ENCODE measurements around the gene IL2RA. TPM values are rescaled to one million over a fixed set of nuclear protein-coding genes. Genes with fewer than 3 reads are reported as not detected.

Gene IL2RA
- total and polyA plus RNA-seq, 10 donors = 3.5 to 78.7 (median 15.4) TPM

DNA sequence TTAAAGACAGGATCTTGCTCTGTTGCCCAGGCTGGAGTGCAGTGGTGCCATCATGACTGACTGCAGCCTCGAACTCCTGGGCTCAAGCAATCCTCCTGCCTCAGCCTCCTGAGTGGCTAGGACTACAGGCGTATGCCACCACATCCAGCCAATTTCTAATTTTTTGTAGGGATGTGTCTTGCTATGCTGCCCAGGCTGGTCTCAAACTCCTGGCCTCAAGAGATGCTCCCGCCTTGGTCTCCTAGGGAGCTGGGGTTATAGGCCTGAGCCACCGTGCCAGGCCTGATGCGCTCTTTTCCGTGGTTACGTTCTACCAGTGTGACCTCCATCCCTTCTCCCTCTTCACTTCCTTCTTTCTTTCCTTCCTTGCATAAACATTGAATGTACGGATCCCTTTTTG, 50.6 kb downstream of the IL2RA start:
- intact Hi-C loops (cut with DNase I; ENCODE audit: low total_unique reads) = loop anchor here (5.0 to 10.0 kb wide), 2 partner anchors 76 to 393 kb away; partner anchors contain the start of gene RBM17
- H3K36me3 ChIP-seq = peaks cover 0 to 5% (median 0%) of the 10 kb centered on the region in 6 donors

DNA sequence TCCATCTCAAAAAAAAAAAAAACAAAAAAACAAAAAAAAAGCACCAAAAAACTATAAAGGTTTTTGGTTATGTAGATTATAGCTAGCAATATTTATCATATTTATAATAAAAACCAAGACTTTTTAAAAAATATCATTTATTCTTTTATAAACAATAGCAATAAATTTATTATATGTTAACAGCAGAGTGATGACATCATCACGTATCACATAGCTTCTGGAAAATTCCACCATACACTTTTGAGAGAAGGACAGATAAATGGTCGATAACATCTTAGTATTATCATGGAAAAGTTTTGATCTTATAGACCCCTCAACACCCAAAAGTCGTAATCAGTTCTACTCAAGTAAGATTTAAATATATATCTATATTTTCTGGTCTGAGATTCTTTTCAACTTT, 51.6 kb downstream of the IL2RA start:
- peaks cover 0 to 12% (median 9%) of the 10 kb centered on the region in 8 donors for H3K9me3 ChIP-seq
- H3K27me3 ChIP-seq (replicated peaks in 1 of 7) = no peaks in the 10 kb centered on the region
- no peak overlapping the region for H3K27ac ChIP-seq
- H3K4me3 ChIP-seq = no peak overlapping the region
- 90 to 95% (median 93%) methylated on average over 3 of the region's 3 CpGs for WGBS, 5 donors
- peaks cover 0 to 5% (median 0%) of the 10 kb centered on the region in 6 donors for H3K36me3 ChIP-seq
- TF ChIP-seq, protein P1, sequence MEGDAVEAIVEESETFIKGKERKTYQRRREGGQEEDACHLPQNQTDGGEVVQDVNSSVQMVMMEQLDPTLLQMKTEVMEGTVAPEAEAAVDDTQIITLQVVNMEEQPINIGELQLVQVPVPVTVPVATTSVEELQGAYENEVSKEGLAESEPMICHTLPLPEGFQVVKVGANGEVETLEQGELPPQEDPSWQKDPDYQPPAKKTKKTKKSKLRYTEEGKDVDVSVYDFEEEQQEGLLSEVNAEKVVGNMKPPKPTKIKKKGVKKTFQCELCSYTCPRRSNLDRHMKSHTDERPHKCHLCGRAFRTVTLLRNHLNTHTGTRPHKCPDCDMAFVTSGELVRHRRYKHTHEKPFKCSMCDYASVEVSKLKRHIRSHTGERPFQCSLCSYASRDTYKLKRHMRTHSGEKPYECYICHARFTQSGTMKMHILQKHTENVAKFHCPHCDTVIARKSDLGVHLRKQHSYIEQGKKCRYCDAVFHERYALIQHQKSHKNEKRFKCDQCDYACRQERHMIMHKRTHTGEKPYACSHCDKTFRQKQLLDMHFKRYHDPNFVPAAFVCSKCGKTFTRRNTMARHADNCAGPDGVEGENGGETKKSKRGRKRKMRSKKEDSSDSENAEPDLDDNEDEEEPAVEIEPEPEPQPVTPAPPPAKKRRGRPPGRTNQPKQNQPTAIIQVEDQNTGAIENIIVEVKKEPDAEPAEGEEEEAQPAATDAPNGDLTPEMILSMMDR (IDR thresholded peaks at IDR 0.05 in 8 of 11, conservative IDR thresholded peaks at IDR 0.05 in 3 of 11) = no peak
- TF ChIP-seq POLR2AphosphoS5 (IDR thresholded peaks at IDR 0.05) (no peak), POLR2A (IDR thresholded peaks at IDR 0.05) (no peak)
- intact Hi-C loops (cut with DNase I; ENCODE audit: low total_unique reads) = loop anchor here (5.0 to 10.0 kb wide), 2 partner anchors 77 to 394 kb away; partner anchors contain the start of gene RBM17
- DNase-seq = no peak
- H3K4me1 ChIP-seq = peaks cover 0 to 16% (median 8%) of the 10 kb centered on the region in 6 donors

More for the DNA sequence above, 50.6 kb downstream of the IL2RA start:
- peaks cover 0 to 16% (median 8%) of the 10 kb centered on the region in 6 donors for H3K4me1 ChIP-seq
- TF ChIP-seq POLR2A (IDR thresholded peaks at IDR 0.05) = no peak
- TF ChIP-seq POLR2AphosphoS5 (IDR thresholded peaks at IDR 0.05) = no peak
- TF ChIP-seq, protein P1 (IDR thresholded peaks at IDR 0.05 in 8 of 11, conservative IDR thresholded peaks at IDR 0.05 in 3 of 11) = no peak
- no peak for DNase-seq
- peaks cover 0 to 12% (median 9%) of the 10 kb centered on the region in 8 donors for H3K9me3 ChIP-seq
- H3K27ac ChIP-seq = no peak overlapping the region
- WGBS, 5 donors = 79 to 89% (median 86%) methylated on average over 8 of the region's 8 CpGs
- no peak overlapping the region for H3K4me3 ChIP-seq
- H3K27me3 ChIP-seq (replicated peaks in 1 of 7) = no peaks in the 10 kb centered on the region

DNA sequence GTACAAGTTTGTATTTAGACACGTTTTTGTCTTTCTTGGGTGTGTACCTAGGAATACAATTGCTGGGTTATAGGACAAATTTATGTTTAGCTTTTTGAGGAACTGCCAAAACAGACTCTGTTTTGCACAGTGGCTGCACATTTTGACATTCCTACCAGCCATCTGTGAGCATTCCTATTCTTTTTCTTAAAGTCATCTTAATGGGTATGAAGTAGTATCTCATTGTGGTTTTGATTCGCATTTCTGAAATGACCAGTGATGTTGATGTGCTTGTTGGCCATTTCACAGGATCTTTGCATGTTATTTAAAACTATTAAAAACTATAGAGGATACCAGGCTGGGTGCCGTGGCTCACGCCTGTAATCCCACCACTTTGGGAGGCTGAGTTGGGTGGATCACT, 52.2 kb downstream of the IL2RA start:
- H3K27ac ChIP-seq = peak overlapping the region in 1 of 8 donors; percentile 50
- peaks cover 0 to 14% (median 8%) of the 10 kb centered on the region in 6 donors for H3K4me1 ChIP-seq
- 88 to 94% (median 91%) methylated on average over 4 of the region's 4 CpGs for WGBS, 5 donors
- H3K9me3 ChIP-seq = peaks cover 0 to 12% (median 9%) of the 10 kb centered on the region in 8 donors
- TF ChIP-seq POLR2A (IDR thresholded peaks at IDR 0.05) (no peak), POLR2AphosphoS5 (IDR thresholded peaks at IDR 0.05) (no peak)
- TF ChIP-seq, protein P1 (IDR thresholded peaks at IDR 0.05 in 8 of 11, conservative IDR thresholded peaks at IDR 0.05 in 3 of 11) = no peak
- H3K27me3 ChIP-seq (replicated peaks in 1 of 7) = no peaks in the 10 kb centered on the region
- peaks cover 0 to 5% (median 0%) of the 10 kb centered on the region in 6 donors for H3K36me3 ChIP-seq
- DNase-seq = no peak
- intact Hi-C loops (cut with DNase I; ENCODE audit: low total_unique reads) = loop anchor here (5.0 to 10.0 kb wide), 2 partner anchors 77 to 395 kb away; partner anchors contain the start of gene RBM17
- no peak overlapping the region for H3K4me3 ChIP-seq

DNA sequence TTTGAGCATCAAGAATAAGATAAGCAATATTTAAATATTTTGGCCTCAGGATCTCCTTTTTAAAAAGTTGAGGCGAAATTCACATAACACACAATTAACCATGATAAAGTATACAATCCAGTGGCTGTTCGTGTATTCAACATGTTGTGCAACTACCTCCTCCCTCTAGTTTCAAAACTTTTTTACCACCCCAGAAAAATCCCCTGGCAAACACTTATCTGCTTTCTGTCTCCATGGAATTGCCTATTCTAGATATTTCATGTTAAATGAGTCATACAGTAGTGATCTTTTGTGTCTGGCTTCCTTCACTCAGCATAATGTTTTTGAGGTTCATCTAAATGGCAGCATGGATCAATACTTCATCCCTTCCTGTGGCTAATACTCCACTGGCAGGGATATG, 53.0 kb downstream of the IL2RA start:
- peak overlapping the region in 1 of 8 donors; percentile 14 for H3K4me3 ChIP-seq
- no peaks in the 10 kb centered on the region for H3K27me3 ChIP-seq (replicated peaks in 1 of 7)
- intact Hi-C loops (cut with DNase I; ENCODE audit: low total_unique reads) = no loop called here
- H3K9me3 ChIP-seq = peaks cover 0 to 12% (median 9%) of the 10 kb centered on the region in 8 donors
- peaks cover 0 to 5% (median 4%) of the 10 kb centered on the region in 6 donors for H3K4me1 ChIP-seq
- TF ChIP-seq POLR2AphosphoS5 (IDR thresholded peaks at IDR 0.05) (no peak), POLR2A (IDR thresholded peaks at IDR 0.05) (no peak)
- TF ChIP-seq, protein P1 (IDR thresholded peaks at IDR 0.05 in 8 of 11, conservative IDR thresholded peaks at IDR 0.05 in 3 of 11) = no peak
- WGBS, 5 donors = 45 to 59% (median 56%) methylated on average over 2 of the region's 2 CpGs
- peak overlapping the region in 5 of 8 donors; percentile 8 to 51 (median 46) for H3K27ac ChIP-seq
- H3K36me3 ChIP-seq = peaks cover 0 to 5% (median 0%) of the 10 kb centered on the region in 6 donors
- DNase-seq = no peak

All from spleen (tissue), 11 donors.